Measurements from ENCODE around the gene DNAAF1. TPM values are rescaled to one million over a fixed set of nuclear protein-coding genes. Genes with fewer than 3 reads are reported as not detected.
"Not testable (repeated sequence)": the region's sequence is repeated elsewhere in the genome, so short reads cannot be mapped to it uniquely, and the experiment has no call there.

DNAAF1 gene
- not detected for total RNA-seq

DNA sequence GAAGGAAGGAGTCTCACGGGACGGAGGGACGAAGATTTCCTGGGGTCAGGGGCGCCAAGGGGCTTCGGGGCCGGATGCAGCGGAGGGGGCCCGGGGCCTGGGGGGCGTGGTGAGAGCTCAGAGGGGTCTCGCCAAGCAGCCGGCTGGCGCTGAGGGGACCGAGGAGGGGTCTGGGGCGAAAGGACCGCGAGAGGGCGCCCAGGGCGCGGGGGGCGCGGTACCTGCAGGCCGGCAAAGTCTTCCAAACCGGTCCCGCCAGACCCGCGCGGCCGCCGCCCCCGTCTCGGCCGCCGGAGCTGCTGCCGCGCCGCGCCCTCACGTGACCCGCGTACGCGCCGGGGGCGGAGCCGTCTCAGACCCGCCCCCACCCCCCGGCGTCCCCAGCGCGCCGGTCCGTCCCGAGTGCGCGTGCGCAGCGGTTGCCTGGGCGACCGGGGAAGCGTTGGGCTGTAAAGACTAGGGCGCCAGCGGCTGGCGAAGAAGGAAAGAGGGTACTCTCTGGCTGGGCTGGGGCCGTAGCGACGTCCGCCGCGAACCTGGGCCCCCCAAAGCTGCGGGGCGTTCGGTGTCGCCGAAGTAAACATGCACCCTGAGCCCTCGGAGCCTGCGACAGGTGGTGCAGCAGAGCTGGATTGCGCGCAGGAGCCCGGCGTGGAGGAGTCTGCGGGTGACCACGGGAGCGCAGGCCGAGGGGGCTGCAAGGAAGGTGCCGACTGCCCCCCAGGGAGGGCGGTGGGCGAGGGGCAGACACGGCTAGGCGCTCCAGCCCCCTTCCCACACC, at the start of gene DNAAF1, which contains the start of gene HSDL1:
DNAAF1 (plus strand) TSS at position 450 of the 781 bp plus-strand sequence; CDS start at position 583, 133 bp downstream.
HSDL1 (minus strand) TSS at position 319 of the 781 bp plus-strand sequence. CDS start 13,856 bp downstream, outside the sequence.
- peaks cover 0 to 6% of the 10 kb centered on the region in 2 donors for H3K36me3 Mint-ChIP-seq
- ATAC-seq: peak; percentile 87 to 88
- DNase-seq (ENCODE audit: low spot score in 2 of 2): peak; percentile 90 to 98
- peak within 1 kb of the TSS; percentile 86 to 95 for H3K27ac Mint-ChIP-seq
- H3K9me3 Mint-ChIP-seq: no peaks in the 10 kb centered on the region

DNA sequence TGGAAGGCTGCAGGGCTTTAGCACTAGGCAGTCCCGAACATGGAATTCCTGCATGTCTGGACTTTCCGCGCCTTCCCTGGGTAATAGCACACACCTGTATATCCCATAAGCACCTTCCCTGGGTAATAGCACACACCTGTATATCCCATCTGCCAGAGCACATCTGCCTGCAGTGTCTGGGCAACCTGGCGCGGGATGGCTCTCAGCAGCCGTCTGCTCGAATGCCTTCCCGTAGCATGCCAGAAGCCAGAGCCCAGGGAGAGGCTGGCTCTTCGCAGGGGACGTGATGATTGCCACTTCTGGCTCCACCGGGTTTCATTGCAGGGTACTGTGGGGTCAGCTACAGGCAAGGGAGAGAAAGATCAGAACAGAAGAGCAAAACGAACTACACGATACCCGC, 49.6 kb upstream of the DNAAF1 start:
- DNase-seq (ENCODE audit: low spot score in 2 of 2) (no peak), ATAC-seq (no peak)
- Mint-ChIP-seq H3K27ac (no peak overlapping the region), H3K36me3 (peaks cover 9% of the 10 kb centered on the region in 2 donors), H3K9me3 (no peaks in the 10 kb centered on the region)

DNA sequence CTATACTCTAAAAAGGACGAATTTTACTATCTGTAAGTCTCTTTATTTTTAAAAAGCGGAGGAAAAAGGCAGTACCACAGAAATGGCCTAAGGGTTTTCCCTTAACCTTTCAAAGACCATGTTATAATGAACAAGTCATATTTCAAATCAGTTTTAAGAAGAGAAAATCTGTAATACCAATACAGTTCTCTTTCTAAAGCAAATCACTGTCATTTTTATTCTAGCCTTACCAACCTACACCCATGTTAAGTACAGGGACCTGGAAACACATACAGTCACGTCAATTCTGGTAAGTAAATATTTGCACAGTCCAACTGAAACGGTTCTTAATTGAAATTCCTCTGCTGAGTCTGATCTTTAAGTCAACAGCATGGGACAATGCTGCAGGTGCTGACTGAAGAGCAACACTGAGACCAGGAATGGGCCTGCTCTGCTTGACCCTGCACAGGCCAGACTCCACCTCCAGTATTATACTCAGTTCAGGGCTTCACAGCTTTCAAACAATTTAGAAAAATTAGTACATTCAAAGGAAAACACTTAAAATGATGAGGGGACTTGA, 48.6 kb upstream of the DNAAF1 start:
- H3K36me3 Mint-ChIP-seq: peaks cover 9% of the 10 kb centered on the region in 2 donors
- no peak for ATAC-seq
- H3K9me3 Mint-ChIP-seq: no peaks in the 10 kb centered on the region
- no peak overlapping the region for H3K27ac Mint-ChIP-seq
- DNase-seq (ENCODE audit: low spot score in 2 of 2): no peak

DNA sequence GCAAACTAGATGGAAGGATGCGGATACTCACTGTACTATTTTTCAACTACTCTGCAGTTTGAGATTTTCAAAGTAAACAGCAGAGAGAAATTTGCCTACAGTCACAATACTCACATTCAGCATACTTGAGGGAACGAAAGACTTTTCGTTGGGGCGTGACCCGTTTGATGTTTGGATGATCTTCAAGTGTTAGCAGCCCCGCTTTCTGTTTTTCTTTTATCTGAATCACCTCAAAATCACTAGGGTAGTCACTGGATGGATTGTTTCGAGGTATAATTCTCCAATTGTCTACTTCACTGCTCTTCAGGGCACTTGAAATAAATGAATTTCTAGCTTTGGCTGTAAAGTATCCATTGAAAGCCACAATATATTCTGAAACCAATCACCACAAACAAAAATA, 46.2 kb upstream of the DNAAF1 start:
- DNase-seq (ENCODE audit: low spot score in 2 of 2): no peak
- Mint-ChIP-seq H3K36me3 (peaks cover 2 to 9% of the 10 kb centered on the region in 2 donors), H3K27ac (no peak overlapping the region), H3K9me3 (no peaks in the 10 kb centered on the region)
- no peak for ATAC-seq

DNA sequence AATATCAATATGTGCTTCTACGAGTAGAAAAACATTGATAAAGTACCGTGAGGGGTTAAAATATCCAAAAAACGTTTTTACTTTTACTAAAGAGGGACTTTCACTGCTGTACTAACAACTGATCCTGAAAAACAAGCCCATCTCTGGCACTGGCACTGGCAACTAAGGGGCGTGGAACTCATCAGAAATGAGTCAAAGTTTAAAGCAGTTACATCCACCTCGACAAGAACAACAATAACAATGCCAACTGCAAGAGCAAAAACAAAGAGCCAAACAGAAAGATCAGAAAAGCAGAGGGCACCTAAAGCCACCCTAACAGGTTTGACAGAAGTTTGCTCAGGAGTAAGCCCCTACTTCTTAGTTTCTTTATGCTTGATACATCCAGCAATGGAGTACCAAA, 41.4 kb upstream of the DNAAF1 start:
- H3K27ac Mint-ChIP-seq: no peak overlapping the region
- ATAC-seq: no peak
- H3K36me3 Mint-ChIP-seq: peaks cover 0 to 6% of the 10 kb centered on the region in 2 donors

DNA sequence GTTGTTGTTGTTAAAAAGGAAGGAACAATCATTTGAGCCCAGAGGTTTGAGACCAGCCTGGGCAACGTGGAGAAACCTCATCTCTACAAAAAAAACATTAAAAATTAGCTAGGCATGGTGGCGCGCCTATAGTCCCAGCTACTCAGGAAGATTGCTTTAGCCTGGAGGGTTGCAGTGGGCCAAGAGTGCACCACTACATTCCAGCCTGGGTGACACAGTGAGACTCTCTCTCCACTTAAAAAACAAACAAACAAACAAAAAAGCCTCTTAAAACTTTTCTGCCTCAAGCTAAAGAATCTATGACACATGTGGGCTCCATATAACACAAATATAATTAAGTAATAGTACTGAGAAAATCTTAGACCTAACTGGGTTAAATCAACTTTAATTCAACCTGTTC, 40.9 kb upstream of the DNAAF1 start:
- Mint-ChIP-seq H3K27ac (no peak overlapping the region), H3K36me3 (peaks cover 0 to under 1% of the 10 kb centered on the region in 2 donors), H3K9me3 (no peaks in the 10 kb centered on the region)
- DNase-seq (ENCODE audit: low spot score in 2 of 2): no peak
- no peak for ATAC-seq

More for the DNA sequence above, 41.4 kb upstream of the DNAAF1 start:
- H3K9me3 Mint-ChIP-seq: no peaks in the 10 kb centered on the region
- DNase-seq (ENCODE audit: low spot score in 2 of 2): no peak

DNA sequence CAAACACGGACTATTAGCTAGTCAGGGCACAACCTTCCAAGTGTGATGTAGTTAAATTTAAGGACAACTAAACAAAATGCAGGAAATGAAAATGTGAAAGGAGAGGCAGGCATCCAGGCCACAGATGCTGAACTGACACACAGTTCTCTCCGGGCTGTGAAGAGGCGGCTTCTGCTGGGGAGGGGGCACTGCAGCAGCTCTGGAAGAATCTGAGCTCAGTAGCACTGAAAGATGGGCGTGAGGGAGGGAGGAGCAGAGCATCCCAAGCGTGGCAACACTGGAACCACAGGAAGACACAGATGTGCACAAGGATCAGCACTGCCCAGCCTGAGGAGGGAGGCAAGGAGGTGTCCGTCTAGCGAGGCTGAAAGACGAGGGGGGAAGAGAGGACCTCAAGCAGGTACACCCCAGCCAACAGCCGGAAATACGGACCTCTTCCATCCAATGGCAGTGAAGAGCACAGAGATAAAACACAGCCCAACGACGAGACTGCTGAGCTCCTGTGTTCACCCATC, 39.8 kb upstream of the DNAAF1 start:
- H3K27ac Mint-ChIP-seq: peak overlapping the region in 1 of 2 donors; percentile 63
- no peaks in the 10 kb centered on the region for H3K9me3 Mint-ChIP-seq
- no peaks in the 10 kb centered on the region for H3K36me3 Mint-ChIP-seq
- DNase-seq (ENCODE audit: low spot score in 2 of 2) (no peak), ATAC-seq (no peak)

DNA sequence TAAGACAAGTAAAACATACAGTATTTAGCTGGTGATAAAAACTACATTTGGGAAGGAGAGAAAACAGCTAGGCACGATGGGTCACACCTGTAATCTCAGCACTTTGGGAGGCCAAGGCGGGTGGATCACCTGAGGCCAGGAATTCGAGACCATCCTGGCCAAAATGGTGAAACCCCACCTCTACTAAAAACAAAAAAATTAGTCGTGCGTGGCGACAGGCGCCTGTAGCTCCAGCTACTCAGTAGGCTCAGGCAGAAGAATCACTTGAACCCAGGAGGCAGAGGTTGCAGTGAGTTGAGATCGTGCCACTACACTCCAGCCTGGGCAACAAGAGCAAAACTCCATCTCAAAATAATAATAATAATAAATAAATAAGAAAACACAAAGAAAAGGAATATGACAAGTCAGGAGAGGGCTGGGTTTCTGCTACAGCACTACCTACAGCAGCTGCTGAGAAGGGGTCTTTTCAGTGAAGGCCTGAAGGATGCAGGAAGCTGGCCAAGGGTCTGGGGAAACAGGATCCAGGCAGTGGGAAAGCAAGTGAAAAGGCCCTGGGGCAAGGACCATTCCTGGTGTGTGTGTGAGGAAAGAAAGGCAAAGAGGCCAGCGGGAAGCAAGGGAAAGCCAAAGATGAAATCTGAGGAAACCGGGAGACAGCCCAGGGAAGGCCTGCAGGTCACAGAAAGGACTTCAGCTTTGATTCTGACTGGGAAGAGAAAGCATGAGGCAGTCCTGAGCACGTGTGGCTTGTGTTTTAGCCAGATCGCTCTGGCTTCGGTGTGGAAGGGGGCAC, 39.0 kb upstream of the DNAAF1 start:
- ATAC-seq: no peak
- no peak for DNase-seq (ENCODE audit: low spot score in 2 of 2)
- H3K9me3 Mint-ChIP-seq: no peaks in the 10 kb centered on the region
- H3K27ac Mint-ChIP-seq: peak overlapping the region; percentile 16 to 63
- no peaks in the 10 kb centered on the region for H3K36me3 Mint-ChIP-seq

DNA sequence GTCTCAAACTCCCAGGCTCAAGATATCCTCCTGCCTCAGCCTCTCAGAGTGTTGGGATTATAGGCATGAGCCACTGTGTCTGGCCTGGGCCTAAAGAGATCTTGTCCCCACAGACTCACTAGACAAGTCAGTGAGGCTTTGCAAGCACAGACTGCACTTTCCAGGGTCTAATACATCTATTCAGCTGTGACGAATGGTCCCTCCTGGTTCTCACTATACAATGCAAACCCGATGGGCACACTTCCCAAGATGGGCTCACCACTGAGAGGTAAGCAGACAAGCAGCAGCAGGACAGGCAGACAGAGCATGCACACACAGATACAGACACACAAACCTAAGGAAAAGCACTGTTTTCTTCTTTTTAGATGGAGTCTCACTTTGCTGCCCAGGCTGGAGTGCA, 37.2 kb upstream of the DNAAF1 start:
- ATAC-seq: no peak
- H3K36me3 Mint-ChIP-seq: no peaks in the 10 kb centered on the region
- H3K9me3 Mint-ChIP-seq: no peaks in the 10 kb centered on the region

DNA sequence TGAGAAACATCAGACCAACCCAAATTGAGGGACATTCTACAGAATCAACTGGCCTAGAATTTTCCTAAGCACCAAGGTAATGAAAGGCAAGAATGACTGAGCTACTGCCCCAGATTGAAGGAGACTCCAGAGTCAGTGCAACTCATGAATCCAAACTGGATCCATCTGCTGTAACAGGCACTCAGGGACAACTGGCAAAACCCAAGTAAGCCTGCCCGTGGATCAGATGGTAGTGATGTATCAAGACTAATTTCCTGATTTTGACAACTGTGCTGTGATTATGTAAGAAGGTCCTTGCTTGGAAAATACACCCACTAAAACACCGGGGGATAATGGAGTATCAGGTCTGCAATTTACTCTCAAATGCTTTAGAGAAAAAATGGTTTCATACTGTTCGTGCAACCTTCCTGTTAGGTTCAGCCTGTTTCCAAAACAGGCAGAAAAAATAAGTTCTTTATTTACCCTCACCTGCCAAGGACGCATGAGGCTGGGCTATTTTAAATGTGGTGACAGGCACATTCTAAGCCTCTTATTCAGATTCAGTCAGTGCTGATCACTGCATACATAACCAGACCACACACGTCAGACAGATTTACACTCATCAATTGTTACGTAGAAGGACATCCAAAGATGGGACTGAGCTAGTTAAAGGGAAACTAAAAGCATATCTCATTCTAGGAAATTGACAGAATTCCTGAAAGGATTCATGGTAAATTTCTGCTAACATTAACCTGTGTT, 35.3 kb upstream of the DNAAF1 start:
- Mint-ChIP-seq H3K27ac (no peak overlapping the region), H3K36me3 (no peaks in the 10 kb centered on the region), H3K9me3 (no peaks in the 10 kb centered on the region)
- DNase-seq (ENCODE audit: low spot score in 2 of 2) (no peak), ATAC-seq (no peak)

More for the DNA sequence above, 37.2 kb upstream of the DNAAF1 start:
- no peak for DNase-seq (ENCODE audit: low spot score in 2 of 2)
- peak overlapping the region in 1 of 2 donors; percentile 29 for H3K27ac Mint-ChIP-seq

DNA sequence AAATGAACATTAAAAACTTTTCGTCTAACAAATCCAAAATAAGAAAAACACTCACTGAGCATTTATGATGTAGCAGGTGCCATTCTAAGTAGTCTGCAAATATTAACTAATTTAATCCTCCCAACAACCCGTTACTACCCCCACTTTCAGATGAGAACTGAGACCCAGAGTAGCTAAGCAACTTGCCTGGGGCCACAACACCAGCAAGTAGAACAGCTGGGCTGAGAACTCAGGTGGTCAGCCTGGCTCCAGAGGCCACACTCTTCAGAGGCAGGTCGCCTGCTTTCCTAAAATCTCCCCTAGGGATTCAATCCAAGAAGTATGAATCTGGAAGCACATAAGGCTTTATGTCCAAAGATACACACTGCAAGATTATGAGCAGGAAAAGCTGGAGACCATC, 34.6 kb upstream of the DNAAF1 start:
- DNase-seq (ENCODE audit: low spot score in 2 of 2): no peak
- Mint-ChIP-seq H3K9me3 (no peaks in the 10 kb centered on the region), H3K36me3 (no peaks in the 10 kb centered on the region), H3K27ac (peak overlapping the region in 1 of 2 donors; percentile 32)
- no peak for ATAC-seq

DNA sequence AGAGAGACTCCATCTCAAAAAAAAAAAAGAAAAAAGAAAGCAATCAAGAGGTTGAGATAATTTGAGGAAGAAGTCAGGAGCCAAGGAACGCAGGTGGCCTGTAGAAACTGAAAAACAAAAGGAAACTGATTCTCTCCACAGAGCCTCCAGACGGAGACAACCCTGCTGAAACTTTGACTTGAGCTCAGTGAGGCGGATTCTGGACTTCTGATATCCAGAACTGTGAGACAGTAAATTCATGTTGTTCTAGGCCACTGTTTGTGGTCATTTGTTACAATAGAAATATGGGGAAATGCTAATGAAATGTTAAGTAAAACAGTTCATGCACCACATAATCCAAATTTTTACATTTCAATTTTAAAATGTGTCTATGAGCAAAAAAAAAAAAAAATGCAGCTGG, 33.6 kb upstream of the DNAAF1 start:
- Mint-ChIP-seq H3K27ac (peak overlapping the region in 1 of 2 donors; percentile 32), H3K9me3 (no peaks in the 10 kb centered on the region), H3K36me3 (peaks cover 0 to 4% of the 10 kb centered on the region in 2 donors)
- ATAC-seq (no peak), DNase-seq (ENCODE audit: low spot score in 2 of 2) (no peak)

DNA sequence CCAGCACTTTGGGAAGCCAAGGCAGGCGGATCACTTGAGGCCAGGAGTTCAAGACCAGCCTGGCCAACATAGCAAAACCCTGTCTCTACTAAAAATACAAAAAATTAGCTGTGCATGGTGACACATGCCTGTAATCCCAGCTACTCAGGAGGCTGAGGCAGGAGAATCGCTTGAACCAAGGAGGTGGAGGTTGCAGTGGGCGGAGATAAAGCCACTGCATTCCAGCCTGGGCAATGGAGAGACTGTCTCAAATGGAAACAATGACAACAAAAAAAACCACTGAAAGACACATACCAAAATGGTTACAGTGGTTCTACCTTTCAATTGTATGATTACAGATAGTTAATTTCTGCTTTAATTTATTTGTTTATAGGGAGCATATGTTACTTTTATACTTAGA, 33.2 kb upstream of the DNAAF1 start:
- H3K9me3 Mint-ChIP-seq; H3K36me3 Mint-ChIP-seq; ATAC-seq; DNase-seq (ENCODE audit: low spot score in 2 of 2): not testable (repeated sequence)
- peak overlapping the region; percentile 32 to 36 for H3K27ac Mint-ChIP-seq

DNA sequence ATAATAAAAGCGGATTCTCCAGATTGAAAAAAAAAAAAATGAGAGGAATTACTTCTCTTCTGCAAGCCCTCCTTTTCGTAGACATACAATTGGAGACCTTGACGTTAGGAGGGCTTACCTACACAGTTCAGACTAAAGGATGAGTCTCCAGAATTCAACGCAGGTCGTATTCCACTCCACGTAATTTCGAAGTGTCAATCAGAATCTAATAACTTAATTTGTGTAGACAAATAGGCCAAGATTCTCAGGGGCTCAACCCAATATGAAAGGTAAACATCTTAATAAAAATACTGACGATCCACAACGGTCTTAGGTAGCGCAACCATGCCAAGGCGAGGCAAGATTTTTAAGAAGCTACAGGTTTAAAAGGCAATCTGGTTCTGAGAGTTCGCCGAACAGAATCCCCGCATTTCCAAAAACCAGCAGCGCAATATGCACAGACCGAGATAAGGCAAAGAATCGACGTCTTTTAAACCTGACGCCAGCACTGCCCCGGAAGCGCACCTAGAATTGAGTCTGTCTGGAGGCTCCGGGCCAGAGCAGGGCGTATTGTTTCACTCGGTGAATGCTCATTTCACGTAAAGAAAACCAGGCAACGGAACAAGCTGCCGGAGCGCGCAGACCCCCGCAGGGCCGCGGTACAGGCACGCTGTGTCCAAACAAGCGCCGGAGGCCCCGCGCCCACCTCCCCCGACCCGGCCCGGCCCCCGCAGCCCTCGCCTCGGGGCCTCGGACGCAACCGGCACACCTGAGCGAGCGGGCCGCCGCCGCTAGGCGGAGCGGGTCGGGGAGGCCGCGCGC, 29.0 kb upstream of the DNAAF1 start:
- DNase-seq (ENCODE audit: low spot score in 2 of 2) (peak in 1 of 2 donors; percentile 52), ATAC-seq (peak; percentile 55)
- Mint-ChIP-seq H3K27ac (peak overlapping the region; percentile 92 to 99), H3K36me3 (peaks cover 0 to 4% of the 10 kb centered on the region in 2 donors), H3K9me3 (no peaks in the 10 kb centered on the region)

DNA sequence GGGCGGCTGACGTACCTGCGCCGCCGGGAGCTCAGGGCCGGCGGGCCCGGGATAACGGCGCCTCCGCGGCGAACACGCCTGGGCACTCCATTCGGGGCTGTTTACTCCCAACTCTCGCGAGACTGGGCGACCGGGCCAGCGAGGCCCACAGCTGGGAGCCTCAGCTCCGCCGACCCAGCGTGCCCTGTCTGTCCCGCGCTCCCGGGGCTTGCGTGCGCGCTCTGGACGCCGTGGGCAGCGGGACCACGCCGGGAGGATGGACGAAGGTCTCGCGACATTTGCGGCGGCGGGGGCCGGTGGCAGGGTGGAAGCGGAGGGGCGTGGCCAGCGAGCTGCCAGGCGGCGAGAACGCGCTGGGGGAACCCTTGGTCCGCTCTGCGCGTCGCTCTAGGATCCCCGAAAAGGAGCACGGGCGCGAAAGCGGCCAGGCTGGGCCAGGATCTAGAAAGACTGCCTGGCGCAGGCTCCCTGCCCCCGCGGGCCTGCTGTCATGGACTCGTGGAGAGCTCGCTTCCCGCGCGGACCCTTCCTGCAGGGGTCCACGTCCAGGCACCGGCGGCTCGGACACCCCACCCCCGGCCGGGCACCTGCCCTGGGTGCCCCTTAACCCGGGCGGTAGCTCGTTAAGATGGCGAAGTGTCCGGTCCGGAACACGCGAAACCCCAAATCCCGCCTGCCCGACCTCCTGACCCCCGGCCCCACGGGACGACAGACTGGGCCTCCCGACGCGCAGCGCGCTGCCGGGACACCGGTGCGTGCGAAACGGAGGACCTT, 28.2 kb upstream of the DNAAF1 start, which contains the start of gene MBTPS1:
MBTPS1 (minus strand) TSS at position 223 of the 774 bp plus-strand sequence. CDS start 15,159 bp downstream, outside the sequence.
- peak; percentile 91 to 94 for ATAC-seq
- peak; percentile 99 for DNase-seq (ENCODE audit: low spot score in 2 of 2)

More for the DNA sequence above, 28.2 kb upstream of the DNAAF1 start, which contains the start of gene MBTPS1:
- Mint-ChIP-seq H3K9me3 (no peaks in the 10 kb centered on the region), H3K27ac (peak within 1 kb of the TSS; percentile 92 to 99), H3K36me3 (peaks cover 0 to 4% of the 10 kb centered on the region in 2 donors)
